Gastrocnemius medialis (tissue), 4 donors: ENCODE results near the gene FPR3.

ENCODE experiments used
- CTCF ChIP-seq, 5 experiments: fragments of 450-650 bp in 3 of 5; fragments of 200-600 bp in 2 of 5; sonication (generic) in 2 of 5; IDR thresholded peaks in 4 of 5; conservative IDR thresholded peaks in 1 of 5; 1 replicate in 4 of 5; 2 replicates in 1 of 5; pipeline ENCODE4 v1.5.1; 2016 to 2019; ENCODE audit warnings: antibody characterized with exemption in 5 of 5, mild to moderate bottlenecking in 3 of 5, moderate library complexity in 3 of 5
- POLR2A ChIP-seq, 2 donors: fragments of 450-650 bp; IDR thresholded peaks; one replicate each; pipeline ENCODE4 v1.6.1; 2017; ENCODE audit warnings: antibody characterized with exemption in 2 of 2, mild to moderate bottlenecking in 2 of 2, moderate library complexity in 2 of 2

DNA sequence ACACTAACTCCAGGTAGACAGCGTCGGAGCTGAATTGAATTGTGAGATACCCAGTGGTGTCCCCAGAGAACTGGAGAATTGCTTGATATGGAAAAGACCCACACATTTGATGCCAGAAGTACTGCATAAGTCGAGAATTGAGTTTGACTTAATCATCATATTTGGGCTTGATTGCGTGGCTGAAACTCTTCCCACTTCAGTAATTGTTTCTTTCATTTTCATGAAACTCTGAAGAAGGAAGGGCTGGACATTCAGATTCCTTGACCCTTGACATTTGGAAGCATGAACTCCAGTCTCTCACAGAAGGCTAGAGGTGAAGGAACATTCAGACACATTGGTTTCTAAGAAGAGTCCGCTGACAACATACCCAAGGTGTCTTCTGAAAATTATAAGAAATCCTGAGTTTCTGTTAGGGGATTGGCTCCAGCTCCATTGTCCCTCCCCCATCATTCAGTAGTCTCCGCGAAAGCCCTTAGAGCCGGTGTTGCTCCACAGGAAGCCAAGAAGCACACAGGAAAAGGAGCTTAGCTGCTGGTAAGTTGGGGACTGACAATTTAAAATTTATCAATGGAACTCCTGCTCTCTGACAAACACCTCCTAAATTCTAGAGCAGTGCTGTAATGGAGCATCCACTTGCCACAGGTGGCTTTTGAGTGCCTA is 34.1 kb upstream of the FPR3 start, which contains the start of gene FPR2:
- TF ChIP-seq CTCF (IDR thresholded peaks at IDR 0.05 in 4 of 5, conservative IDR thresholded peaks at IDR 0.05 in 1 of 5) (no peak), POLR2A (IDR thresholded peaks at IDR 0.05) (no peak)
